Left ventricle myocardium superior (tissue), 1 donor: ENCODE results near the gene DBF4. TPM values are rescaled to one million over a fixed set of nuclear protein-coding genes. Genes with fewer than 3 reads are reported as not detected.
"Not testable (repeated sequence)": the region's sequence is repeated elsewhere in the genome, so short reads cannot be mapped to it uniquely, and the experiment has no call there.

Source experiments
- ATAC-seq: fragments of 200-7000 bp; cut with Tn5 transposase; one replicate; pipeline ENCODE4 v1.9.1; 2020; ENCODE audit warnings: mild to moderate bottlenecking, moderate library complexity
- DNase-seq: peaks from one replicate; pipeline ENCODE4 v3.0.0-alpha.2; 2020
- intact Hi-C: fragments of 100-400 bp; cut with micrococcal nuclease; formaldehyde crosslinking; loops from one replicate; pipeline ENCODE4 v1.11.0; 2022
- long read RNA-seq: library from polyadenylated mRNA; unstranded; transcript quantifications from one replicate; pipeline ENCODE4 v2.0.0, GENCODE V29; 2021
- total RNA-seq: library from RNA; stranded (reverse); fragmentation: NEBNext Ultra II Directional; extraction: Animal tissue kit (Norgen Biotek cat#: 25700); gene quantifications from one replicate; pipeline ENCODE4 v1.2.1, GENCODE V29; 2021
- donor health status: DM: no; HTN: yes; CAD: no; lungs with severe emphysema.

Gene DBF4, protein sequence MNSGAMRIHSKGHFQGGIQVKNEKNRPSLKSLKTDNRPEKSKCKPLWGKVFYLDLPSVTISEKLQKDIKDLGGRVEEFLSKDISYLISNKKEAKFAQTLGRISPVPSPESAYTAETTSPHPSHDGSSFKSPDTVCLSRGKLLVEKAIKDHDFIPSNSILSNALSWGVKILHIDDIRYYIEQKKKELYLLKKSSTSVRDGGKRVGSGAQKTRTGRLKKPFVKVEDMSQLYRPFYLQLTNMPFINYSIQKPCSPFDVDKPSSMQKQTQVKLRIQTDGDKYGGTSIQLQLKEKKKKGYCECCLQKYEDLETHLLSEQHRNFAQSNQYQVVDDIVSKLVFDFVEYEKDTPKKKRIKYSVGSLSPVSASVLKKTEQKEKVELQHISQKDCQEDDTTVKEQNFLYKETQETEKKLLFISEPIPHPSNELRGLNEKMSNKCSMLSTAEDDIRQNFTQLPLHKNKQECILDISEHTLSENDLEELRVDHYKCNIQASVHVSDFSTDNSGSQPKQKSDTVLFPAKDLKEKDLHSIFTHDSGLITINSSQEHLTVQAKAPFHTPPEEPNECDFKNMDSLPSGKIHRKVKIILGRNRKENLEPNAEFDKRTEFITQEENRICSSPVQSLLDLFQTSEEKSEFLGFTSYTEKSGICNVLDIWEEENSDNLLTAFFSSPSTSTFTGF
- total RNA-seq: 1.5 TPM
- long read RNA-seq, partial matches to known transcripts: 0 of 1 reads
- long read RNA-seq, other reads (novel, unspliced or antisense): 1 of 1 reads

DNA sequence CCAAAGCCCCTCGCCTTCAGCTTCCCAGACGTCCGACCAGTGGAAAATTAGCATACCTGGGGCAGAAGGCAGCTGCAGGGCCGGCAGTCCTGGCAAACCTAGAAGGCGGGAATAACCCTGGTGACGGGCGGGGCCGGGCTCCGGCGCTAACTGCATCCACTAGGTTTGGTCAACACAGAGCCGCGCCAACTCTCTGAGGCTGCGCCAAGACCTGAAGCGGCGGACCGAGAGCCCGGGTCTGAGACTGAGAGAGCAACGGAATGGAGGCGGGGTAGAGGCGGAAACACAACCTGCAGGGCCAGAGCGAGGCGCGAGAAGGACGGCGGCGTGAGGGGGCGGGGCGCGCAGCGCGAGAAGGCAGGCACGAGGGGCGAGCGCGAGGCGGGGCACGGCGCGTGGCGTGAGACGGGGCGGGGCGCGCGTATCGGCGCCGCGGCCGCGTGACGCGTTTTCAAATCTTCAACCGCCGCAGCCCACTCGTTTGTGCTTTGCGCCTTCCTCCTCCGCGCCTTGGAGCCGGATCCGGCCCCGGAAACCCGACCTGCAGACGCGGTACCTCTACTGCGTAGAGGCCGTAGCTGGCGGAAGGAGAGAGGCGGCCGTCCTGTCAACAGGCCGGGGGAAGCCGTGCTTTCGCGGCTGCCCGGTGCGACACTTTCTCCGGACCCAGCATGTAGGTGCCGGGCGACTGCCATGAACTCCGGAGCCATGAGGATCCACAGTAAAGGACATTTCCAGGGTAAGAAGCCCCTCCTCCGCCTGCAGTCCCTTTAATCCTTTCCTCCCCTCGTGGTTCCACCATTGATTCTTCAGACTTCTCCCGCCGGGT is at the start of gene DBF4, which contains the start of gene SLC25A40:
DBF4 (plus strand) TSS at position 454 of the 829 bp plus-strand sequence; CDS start at position 694, 240 bp downstream.
SLC25A40 (minus strand) TSS at position 321 of the 829 bp plus-strand sequence. CDS start 17,633 bp downstream, outside the sequence.
- peak; percentile 99 for ATAC-seq
- peak; percentile 98 for DNase-seq
- intact Hi-C loops: no loop called here

DNA sequence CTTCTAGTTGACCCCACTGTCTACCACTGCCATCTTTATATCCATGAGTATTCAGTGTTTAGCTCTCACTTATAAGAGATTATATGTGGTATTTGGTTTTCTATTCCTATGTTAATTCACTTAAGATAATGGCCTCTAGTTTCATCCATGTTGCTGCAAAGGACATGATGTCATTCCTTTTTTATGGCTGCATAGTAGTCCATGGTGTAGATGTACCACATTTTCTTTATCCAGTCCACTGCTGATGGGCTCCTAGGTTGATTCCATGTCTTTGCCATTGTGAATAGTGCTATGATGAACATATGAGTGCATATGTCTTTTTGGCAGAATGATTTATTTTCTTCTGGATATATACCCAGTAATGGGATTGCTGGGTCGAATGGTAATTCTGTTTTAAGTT is 47.9 kb upstream of the DBF4 start:
- DNase-seq, ATAC-seq, intact Hi-C loops: not testable (repeated sequence)

DNA sequence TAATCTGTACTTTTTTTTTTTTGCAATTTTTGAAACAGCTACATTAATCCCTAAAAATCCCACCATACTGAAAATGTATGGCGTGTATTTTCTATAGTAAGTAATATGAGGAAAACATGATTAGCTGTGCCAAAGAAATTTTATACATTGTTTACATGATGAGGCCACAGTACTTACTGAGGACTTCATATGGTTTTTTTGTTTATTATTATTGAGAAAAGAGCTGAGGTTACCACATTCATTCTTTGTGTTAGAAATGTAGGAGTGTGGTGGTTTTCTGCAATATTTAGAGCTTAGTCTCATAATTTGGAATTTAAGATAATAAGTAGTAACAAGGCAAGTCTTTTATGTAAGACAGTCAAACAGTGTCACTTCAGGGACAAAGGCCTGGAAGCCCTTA is 45.2 kb upstream of the DBF4 start:
- intact Hi-C loops: no loop called here
- DNase-seq (no peak), ATAC-seq (no peak)

DNA sequence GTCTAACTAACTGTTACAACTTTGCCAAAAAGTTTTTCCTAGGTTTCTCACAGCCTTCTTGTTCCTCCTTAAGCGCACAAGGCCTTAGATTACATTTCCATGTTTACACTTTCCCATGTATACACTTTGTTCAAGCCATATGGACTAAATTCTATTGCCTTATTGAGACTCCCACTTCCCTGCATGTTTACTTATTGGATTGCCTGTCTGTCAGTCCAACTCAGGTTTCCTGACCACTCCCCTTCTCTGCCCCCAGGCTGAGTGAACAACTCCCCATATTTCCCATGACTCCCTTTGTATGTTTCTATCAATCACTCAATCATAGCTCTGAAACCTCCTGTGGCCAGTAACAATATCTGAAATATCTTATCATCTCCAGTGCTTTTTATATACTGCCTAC is 43.2 kb upstream of the DBF4 start:
- no peak for ATAC-seq
- DNase-seq: no peak
- intact Hi-C loops: no loop called here

DNA sequence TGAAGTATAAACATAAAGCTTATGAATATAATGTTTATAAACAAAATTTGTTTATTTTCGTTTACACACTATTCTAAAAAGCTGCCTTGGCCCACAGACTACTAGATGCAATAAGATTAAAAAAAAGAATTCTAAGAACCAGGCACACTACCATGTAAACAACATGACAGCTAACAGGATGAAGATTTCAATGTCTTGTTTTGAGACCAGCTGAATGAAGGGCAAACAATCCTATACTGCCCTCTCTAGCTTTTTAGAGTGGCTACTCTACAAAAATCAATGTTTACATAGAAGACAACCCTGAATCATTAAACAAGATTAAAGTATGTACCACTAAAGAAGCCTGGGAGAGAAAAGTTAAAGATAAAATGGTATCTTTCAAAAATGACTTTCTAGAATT is 38.7 kb upstream of the DBF4 start:
- DNase-seq (no peak), ATAC-seq (no peak)
- intact Hi-C loops: no loop called here

DNA sequence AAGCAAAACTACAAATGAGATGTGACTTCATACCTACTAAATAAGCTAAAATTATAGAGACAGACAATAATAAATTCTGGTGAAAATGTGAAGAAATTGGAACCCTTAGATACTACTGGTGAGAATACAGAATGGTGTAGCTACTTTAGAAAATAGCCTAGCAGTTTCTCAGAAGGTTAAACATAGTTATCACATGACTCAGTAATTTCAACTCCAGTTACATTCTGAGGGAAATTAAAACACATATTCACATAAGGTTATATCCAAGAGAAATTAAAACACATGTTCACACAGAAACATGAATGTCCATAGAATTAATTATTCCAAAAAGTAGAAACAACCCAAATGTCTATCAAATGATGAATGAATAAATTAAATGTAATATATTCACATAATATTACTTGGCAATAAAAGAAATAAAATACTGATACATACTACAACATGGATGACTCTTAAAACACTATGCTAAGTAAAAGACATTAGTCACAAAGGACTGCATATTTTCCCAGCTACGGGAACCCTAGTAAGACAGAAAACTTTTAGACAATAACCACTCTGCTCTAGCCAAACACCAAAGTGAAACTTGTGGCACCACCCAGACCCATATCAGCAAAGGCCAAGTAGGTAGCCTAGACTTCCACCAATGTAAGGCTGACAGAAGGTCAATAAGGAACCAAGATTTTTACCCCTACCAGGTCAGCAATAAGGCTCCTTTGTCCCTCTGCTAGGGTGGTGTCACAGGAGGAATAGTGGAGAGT is 25.3 kb upstream of the DBF4 start:
- ATAC-seq: no peak
- intact Hi-C loops: no loop called here
- DNase-seq: no peak

DNA sequence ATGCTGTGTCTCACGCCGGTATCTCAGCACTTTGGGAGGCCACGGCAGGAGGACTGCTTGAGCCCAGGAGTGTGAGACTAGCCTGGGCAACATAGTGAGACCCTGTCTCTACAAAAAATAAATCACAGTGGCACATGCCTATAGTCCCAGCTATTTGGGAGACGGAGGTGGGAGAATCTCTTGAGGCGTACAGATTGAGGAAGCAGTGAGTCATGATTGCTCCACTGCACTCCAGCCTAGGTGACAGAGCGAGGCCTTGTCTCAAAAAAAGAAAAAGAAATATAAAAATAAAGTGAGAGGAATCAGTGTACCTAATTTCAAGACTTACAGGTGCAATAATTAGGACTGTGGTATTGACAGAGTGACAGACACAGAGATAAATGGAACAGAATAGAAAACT is 24.0 kb upstream of the DBF4 start:
- intact Hi-C loops: no loop called here
- ATAC-seq (no peak), DNase-seq (no peak)

DNA sequence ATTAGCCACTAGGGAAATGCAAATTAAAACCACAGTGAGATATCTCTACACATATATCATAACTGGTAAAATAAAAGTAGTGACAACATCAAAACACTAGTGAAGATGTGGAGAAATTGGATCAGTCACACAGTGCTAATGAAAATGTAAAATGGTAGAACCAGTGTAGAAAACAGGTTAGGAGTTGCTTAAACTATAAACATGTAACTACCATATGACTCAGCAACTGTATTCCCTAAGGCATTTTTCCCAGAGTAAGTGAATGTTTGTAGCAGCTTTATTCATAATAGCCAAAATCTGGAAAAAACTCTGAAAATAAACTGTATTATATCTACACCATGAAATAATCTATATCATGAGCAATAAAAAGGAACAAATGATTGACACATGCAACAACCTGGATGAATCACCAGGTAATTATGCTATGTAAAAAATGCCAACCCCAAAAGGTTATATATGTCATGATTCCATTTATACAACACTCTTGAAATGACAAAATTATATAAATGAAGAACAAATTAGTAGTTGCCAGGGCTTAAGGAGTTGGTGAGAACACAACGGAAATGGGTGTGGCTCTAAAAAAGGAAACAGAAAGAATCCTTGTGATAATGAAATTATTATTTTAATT is 22.9 kb upstream of the DBF4 start:
- intact Hi-C loops: no loop called here
- no peak for ATAC-seq
- DNase-seq: no peak

DNA sequence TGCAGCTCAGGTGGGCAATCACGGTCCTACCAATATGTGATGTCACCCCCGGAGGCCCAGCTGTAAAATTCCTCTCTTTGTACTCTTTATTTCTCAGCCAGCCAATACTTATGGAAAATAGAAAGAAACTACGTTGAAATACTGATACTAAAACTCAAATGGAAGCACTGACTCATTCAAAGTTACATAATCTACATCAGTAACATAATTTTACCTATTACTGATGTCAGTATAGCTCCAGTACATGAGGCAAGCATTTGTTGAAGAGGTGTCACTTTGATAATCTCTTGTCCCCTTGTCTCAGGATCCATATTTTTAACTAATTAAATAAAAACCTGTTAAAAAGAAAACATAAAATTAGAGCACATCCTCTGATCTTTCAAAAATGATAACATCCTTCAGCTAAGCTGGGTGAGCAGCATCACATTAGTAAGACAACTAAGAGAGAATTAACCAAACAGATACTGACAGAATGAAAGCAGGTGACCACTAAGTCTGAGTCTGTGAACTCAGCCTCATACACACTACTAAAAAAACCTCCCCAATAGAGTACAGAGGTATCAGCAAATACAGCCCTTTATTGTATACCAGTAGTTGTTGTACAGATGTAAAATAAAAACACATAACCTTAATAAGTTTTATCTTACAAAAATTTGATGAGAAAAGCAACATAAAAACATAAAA is 17.7 kb upstream of the DBF4 start:
- ATAC-seq: no peak

DNA sequence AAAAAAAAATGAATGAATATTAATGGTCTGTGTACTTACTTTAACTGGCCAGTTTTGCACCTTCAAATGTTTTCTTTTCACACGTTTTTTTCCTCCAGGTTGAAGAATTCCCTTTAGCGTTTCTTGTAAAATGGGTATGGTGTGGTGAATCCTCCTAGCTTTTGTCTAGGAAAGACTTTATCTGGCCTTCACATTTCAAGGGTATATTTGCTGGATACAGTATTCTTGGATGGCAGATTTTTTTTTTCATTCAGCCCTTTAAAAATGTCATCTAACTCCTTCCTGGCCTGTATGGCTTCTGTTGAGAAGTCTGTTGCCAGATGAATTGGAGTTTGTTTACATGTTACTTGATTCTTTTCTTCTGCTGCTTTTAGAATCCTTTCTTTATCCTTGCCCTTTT is 10.2 kb upstream of the DBF4 start:
- intact Hi-C loops: no loop called here
- ATAC-seq (no peak), DNase-seq (no peak)

More for the DNA sequence above, 17.7 kb upstream of the DBF4 start:
- intact Hi-C loops: no loop called here
- no peak for DNase-seq

DNA sequence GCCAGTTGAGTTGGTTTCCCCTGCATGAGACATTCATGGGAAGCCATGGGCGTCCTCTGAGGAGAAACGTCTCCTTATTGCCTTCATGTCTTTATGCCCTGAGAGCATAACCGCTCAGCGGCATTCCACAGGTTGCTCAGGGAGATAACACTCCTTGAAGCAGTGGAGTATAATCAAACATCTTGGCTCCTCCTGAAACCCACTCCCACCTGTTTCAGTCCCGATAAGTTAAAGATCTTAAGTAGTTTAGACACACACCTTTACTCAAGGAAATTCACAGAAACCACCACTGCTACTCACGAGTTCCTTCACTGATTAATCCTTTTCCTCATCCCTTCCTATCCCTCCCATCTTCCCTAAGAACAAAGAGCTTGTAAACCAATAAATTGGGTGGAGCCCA is 9.8 kb upstream of the DBF4 start:
- intact Hi-C loops, DNase-seq, ATAC-seq: not testable (repeated sequence)

DNA sequence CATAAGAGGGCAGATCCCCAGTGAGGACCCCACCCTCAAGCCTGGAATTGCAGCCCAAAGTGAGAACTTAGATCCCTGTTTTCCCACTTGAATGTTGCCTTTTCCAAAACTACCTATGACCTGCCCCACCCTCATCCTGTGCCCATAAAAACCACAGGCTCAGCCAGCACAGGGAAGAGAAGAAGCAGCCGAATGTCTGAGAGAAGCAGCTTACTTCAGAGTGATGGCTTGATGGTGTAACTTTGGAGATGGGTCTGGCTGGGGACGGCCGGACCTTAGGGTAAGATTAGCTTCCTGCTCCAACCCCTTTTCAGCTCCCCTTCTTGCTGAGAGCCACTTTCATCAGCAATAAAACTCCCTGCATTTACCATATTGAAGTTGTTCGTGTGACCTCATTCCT is 5.8 kb upstream of the DBF4 start:
- no peak for ATAC-seq

DNA sequence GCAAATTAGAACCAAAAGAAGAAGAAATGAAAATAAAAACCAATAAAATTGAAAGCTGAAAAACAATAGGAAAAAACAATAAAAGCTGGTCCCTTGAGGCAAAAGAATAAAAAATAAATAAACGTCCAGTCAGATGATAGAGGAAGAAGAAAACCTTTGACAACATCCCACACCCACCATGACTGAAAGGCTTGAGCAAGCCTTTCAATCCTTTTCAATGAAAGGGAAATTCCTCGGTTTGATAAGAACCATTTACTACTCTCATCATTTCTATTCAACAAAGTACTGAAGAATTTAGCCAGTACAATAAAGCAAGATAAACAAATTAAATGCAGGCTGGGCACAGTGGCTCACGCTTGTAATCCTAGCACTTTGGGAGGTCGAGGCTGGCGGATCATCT is 3.9 kb upstream of the DBF4 start:
- DNase-seq: no peak
- intact Hi-C loops: no loop called here

More for the DNA sequence above, 5.8 kb upstream of the DBF4 start:
- DNase-seq: no peak
- intact Hi-C loops: no loop called here

DNA sequence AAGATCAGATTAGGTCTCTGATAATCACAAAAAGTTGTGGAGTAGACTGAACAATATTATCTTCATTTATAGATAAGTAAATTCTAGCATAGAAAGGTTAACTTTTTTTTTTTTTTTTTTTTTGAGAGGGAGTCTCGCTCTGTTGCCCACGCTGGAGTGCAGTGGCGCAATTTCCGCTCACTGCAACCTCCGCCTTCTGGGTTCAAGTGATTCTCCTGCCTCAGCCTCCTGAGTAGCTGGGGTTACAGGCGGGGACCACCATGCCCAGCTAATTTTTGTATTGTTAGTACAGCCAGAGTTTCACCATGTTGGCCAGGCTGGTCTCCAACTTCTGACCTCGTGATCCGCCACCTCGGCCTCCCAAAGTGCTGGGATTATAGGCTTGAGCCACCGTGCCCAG is 3.0 kb upstream of the DBF4 start:
- DNase-seq, ATAC-seq, intact Hi-C loops: not testable (repeated sequence)

More for the DNA sequence above, 3.9 kb upstream of the DBF4 start:
- ATAC-seq: no peak

DNA sequence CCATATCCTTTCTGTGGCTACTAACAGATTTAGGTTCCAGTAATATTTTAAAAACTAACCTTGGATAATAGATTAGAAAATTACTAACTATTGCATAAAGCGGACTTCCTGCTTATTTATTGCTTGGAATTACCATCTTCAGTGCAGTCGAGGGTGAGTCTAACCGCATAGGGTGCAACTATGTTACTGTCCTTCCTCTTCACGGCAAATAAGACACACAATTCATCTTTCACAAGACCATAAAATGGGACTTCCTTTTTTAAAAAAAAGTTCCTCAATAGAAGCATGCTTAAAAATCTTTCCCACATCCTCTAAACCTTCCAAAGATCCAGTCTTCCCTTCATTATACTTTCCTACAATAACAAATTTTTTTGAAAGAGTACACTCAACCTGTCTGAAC is 2.2 kb upstream of the DBF4 start:
- intact Hi-C loops: no loop called here
- DNase-seq: no peak
- ATAC-seq: no peak

DNA sequence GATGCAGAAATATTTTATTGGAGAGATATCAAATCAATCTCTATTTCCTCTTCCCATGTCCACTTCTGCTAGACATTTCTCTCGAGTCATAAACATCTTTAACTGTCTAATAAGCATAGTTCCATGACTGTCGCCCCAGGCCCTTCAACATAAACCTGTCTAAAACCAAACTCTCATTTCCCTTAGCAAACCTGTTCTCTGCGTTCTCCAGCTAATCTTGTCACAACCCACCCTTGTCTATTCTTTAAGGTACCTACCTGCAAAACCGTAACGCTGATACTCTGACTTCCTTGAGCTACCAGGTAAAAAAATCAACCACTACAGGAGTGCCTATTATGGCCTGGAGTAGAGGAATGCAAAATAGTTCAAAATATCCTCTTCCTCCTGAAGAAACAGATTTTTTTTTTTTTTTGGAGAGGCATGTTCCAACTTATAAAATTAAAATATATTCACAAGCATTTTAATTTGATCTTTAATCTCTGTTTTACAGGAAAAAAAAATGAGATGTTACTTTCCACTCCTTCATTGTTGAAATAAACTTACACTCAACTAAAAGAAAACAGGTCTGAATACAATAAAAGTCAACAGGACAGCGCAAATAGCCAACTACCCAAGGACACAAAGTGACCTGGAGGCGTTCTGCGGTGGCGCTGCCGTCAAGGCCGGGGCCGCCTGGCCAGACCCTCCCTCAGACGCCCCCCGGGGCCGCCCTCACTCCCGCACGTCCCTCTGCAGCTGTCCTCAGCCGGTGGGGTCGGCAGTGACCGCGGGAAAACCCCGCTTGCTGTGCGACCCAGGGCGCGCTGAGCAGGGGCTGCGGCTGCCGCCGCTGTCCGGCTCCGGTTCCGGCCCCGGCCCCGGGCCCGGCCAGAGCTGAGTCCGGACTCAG is 898 bp upstream of the DBF4 start:
- ATAC-seq (peak; percentile 48), DNase-seq (peak; percentile 50)
- intact Hi-C loops: no loop called here

DNA sequence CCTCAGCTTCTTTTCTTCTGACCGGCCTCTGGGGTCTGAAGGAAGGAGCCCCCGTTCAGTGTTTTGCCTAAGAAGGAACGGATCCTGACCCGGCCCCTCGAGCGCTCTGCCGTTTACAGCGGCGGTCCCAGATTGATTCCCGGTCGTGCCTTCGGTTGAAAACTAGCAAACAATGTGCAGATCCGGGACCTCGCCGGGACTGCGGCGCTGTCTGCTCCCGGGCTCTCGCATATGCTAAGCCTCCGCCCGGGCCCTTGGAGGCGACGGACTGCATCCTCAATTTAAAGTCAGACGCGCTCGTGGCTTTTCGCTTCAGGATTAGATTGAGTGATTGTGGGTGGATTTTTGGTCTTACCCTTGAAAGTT is 559 bp downstream of the DBF4 start:
- ATAC-seq (peak; percentile 67), DNase-seq (peak; percentile 72)
- intact Hi-C loops: no loop called here
